GM19372 (cell line): ENCODE measurements around the gene ELFN1.

Experiments used
- ATAC-seq: cut with Tn5 transposase; IDR thresholded peaks from one replicate; pipeline ENCODE4 v1.9.1; 2021; ENCODE audit warnings: mild to moderate bottlenecking, low read depth, moderate library complexity; ENCODE audit not compliant: unreplicated experiment

Gene ELFN1

GRCh38 chr7:1662101-1662500 lies 8.0 kb upstream of the ELFN1 start:
- ATAC-seq, result no peak

GRCh38 chr7:1662767-1663166 lies 7.3 kb upstream of the ELFN1 start:
- no peak for ATAC-seq

- no peak for ATAC-seq
These were observed 6.9 kb upstream of the ELFN1 start for GRCh38 chr7:1663223-1663622.

- no peak for ATAC-seq
These were observed 6.0 kb upstream of the ELFN1 start for GRCh38 chr7:1663857-1664651.

- ATAC-seq, result no peak
These were observed 5.1 kb upstream of the ELFN1 start for GRCh38 chr7:1664711-1665548.

GRCh38 chr7:1665549-1666316 lies 4.3 kb upstream of the ELFN1 start:
- no peak for ATAC-seq

GRCh38 chr7:1666317-1666822 lies 3.7 kb upstream of the ELFN1 start:
- ATAC-seq, result no peak

GRCh38 chr7:1666823-1667565 lies 3.1 kb upstream of the ELFN1 start:
- ATAC-seq, result no peak

- ATAC-seq, result no peak
These were observed 2.3 kb upstream of the ELFN1 start for GRCh38 chr7:1667566-1668395.

GRCh38 chr7:1668396-1669063 lies 1.5 kb upstream of the ELFN1 start:
- ATAC-seq, result no peak

- ATAC-seq, result no peak
These were observed 769 bp upstream of the ELFN1 start for GRCh38 chr7:1669064-1669951.

GRCh38 chr7:1670894-1671593 lies 967 bp downstream of the ELFN1 start:
- no peak for ATAC-seq

- ATAC-seq, result no peak
These were observed 1.7 kb downstream of the ELFN1 start for GRCh38 chr7:1671594-1672451.

- no peak for ATAC-seq
These were observed 2.9 kb downstream of the ELFN1 start for GRCh38 chr7:1672851-1673486.

GRCh38 chr7:1673581-1674118 lies 3.6 kb downstream of the ELFN1 start:
- ATAC-seq, result no peak
